Duodenal mucosa (tissue), 2 donors: ENCODE measurements around the gene PPP1R14B.
A peak's percentile ranks its signal among the peaks of the same experiment; 100 is the strongest.

Experiments
- H3K27ac ChIP-seq: one replicate; pipeline ENCODE4 v1.7.0; 2013; ENCODE audit warnings: low read depth, low read length
- H3K27me3 ChIP-seq, 2 donors: one replicate each; pipeline ENCODE4 v1.7.0; 2013; ENCODE audit warnings: low read length in 2 of 2, control low read depth in 1 of 2; ENCODE audit not compliant: insufficient read depth in 2 of 2, control insufficient read depth in 1 of 2
- H3K36me3 ChIP-seq, 2 donors: one replicate each; pipeline ENCODE4 v1.7.0; 2013; ENCODE audit warnings: low read length in 2 of 2, control low read depth in 1 of 2; ENCODE audit not compliant: insufficient read depth in 2 of 2, control insufficient read depth in 1 of 2
- H3K4me1 ChIP-seq, 2 donors: one replicate each; pipeline ENCODE4 v1.7.0; 2013; ENCODE audit warnings: low read length in 2 of 2, control low read depth in 1 of 2; ENCODE audit not compliant: insufficient read depth in 2 of 2, control insufficient read depth in 1 of 2
- H3K4me3 ChIP-seq, 2 donors: one replicate each; pipeline ENCODE4 v1.7.0; 2013; ENCODE audit warnings: low read length in 2 of 2, low read depth in 1 of 2
- H3K9ac ChIP-seq, 2 donors: one replicate each; pipeline ENCODE4 v1.7.0; 2013; ENCODE audit warnings: low read length in 2 of 2, low read depth in 1 of 2
- H3K9me3 ChIP-seq, 2 donors: one replicate each; pipeline ENCODE4 v1.7.0; 2013; ENCODE audit warnings: low read length in 2 of 2, control low read depth in 1 of 2; ENCODE audit not compliant: control insufficient read depth in 1 of 2

The PPP1R14B gene

DNA sequence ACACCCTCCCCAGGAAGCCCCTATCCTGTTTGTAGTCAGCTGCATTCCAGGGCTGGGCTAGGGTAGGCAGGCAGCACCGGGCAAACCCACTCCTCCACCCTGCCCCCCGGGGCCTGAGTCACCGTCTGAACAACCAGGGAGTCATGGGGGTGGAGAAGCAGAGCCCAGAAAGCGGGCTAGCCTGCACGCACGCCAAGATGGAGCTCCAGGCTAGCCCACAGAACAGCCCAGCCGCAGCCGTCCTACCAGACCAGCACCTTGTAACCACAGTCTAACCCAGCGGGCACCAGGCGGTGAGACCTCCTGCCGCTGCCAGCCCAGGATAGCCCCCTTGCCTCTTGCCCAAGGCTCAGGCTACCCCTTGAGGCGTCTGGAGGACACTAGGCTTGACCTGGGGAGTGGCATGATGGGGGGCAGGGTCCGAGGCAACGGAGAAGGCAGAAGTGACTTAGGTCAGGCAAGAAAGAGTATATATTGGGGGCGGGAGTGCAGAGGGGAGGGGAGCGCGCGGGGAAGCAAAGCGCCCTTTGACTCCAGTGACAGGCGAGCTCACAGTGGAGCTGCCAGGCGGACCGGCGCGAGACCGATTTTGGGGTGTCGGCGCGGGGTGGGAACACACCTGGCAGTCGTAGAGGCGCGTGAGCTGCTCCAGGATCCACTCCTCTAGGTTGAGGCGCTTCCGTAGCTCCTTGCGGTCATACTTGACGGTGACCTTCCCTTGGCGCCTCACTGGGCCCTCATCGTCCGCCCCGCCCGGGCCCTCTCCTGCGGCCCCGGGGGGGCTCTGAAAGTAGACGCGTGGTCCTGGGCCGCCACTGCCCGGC, 734 bp downstream of the PPP1R14B start:
- Histone ChIP-seq H3K4me3 (peak overlapping the region; percentile 94 to 95), H3K27ac (peak overlapping the region; percentile 77), H3K4me1 (peaks cover 56 to 74% of the 10 kb centered on the region in 2 donors)

DNA sequence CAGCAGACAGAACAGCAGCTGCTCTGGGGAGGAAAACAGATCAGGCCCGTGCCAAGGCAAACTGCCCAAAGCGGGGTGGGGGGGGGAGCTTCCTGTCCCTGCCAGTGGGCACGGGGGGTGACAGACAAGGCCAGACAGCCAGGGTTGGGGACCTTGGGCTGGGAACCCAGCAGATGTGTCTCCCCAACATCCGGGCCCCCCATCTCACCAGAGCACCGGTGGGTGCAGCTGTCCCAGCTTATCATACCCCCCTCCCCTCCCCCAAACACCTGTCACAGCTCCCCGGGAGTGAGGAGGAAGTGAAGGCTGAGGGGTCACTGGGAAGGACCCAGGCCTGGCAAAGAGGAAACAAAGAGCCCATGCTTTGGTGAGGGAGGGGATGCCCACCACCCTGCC, 1.3 kb downstream of the PPP1R14B start:
- peak overlapping the region; percentile 77 for H3K27ac ChIP-seq
- H3K36me3 ChIP-seq = peaks cover 0 to 12% of the 10 kb centered on the region in 2 donors
- peak overlapping the region; percentile 94 to 95 for H3K4me3 ChIP-seq
- H3K4me1 ChIP-seq = peaks cover 51 to 71% of the 10 kb centered on the region in 2 donors
- H3K9ac ChIP-seq = peak overlapping the region; percentile 91 to 95
- no peaks in the 10 kb centered on the region for H3K9me3 ChIP-seq
- H3K27me3 ChIP-seq = no peaks in the 10 kb centered on the region

More for the DNA sequence above, 734 bp downstream of the PPP1R14B start:
- peak overlapping the region; percentile 91 to 95 for H3K9ac ChIP-seq
- H3K36me3 ChIP-seq = peaks cover 0 to 12% of the 10 kb centered on the region in 2 donors
- no peaks in the 10 kb centered on the region for H3K27me3 ChIP-seq
- no peaks in the 10 kb centered on the region for H3K9me3 ChIP-seq

DNA sequence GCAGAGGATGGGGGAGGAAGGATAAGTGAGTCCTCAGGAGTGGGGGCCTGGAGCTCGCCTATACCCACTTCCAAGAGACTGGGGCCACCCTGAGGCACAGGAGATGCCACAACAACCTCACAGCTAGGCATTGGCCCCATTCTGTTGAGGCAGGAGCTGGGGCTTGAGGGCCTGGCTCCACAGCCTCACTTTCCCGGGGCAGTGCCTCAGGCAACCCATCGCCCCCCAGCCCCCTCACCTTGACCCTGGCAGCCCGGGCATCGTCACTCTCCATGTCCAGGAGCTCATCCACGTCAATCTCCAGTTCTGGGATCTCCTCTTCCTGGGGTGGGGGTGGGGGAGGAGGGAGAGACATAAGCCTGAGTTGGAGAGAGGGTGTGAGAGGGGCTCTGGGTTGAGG, 1.8 kb downstream of the PPP1R14B start:
- H3K27me3 ChIP-seq = no peaks in the 10 kb centered on the region
- peak overlapping the region; percentile 91 to 95 for H3K9ac ChIP-seq
- no peaks in the 10 kb centered on the region for H3K9me3 ChIP-seq
- peaks cover 0 to 12% of the 10 kb centered on the region in 2 donors for H3K36me3 ChIP-seq
- H3K27ac ChIP-seq = peak overlapping the region; percentile 77
- H3K4me3 ChIP-seq = peak overlapping the region; percentile 94 to 95
- peaks cover 52 to 72% of the 10 kb centered on the region in 2 donors for H3K4me1 ChIP-seq

DNA sequence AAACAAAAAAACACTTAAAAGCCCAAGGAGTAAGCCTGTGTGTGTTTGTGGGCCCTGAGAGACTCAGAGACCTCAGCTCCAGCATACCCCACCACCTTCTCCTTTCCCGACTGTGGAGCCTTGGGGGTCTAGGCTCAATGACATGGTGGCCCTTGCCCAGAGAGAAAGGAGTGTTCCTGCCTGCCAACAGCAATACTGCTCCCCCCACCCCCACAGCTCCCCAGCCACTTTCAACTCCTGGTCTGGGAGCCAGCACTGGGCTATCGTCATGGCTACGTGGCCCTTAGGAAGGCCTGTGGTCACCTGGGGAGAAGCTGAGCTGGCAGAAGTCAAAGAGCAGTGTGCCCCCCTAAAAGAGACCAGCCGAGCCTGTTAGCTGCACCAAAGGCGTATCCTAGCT, 2.6 kb downstream of the PPP1R14B start:
- no peak overlapping the region for H3K27ac ChIP-seq
- H3K4me1 ChIP-seq = peaks cover 50 to 70% of the 10 kb centered on the region in 2 donors
- peaks cover 0 to 12% of the 10 kb centered on the region in 2 donors for H3K36me3 ChIP-seq
- H3K9ac ChIP-seq = no peak overlapping the region
- no peak overlapping the region for H3K4me3 ChIP-seq
- no peaks in the 10 kb centered on the region for H3K9me3 ChIP-seq
- H3K27me3 ChIP-seq = no peaks in the 10 kb centered on the region

DNA sequence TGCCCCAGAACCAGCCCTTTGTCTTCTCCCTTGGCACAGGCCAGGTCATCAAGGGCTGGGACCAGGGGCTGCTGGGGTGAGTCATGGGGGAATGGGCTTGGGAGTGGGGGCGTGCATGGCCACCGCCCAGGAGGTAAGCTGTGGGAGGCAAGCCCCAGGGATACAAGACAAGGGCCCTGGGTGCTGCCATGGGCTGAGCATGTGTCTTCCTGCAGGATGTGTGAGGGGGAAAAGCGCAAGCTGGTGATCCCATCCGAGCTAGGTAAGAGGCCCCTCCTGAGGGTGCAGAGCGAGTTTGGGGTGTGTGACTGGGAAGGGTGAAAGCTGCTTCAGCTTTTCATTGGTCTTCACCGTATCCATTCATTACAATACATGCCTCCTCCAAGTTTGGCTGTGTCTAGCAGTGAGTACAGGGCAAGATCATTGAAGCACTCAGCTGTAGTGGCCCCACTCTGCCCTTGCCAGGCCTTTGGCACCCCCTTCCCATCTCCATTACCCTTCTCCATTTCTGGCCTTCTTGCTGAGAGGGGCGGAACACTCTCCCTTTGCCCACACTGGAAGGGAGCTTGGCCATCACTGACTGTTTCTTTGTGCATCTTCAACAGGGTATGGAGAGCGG, 3.4 kb downstream of the PPP1R14B start:
- H3K4me3 ChIP-seq = no peak overlapping the region
- H3K27me3 ChIP-seq = no peaks in the 10 kb centered on the region
- H3K27ac ChIP-seq = no peak overlapping the region
- H3K4me1 ChIP-seq = peaks cover 50 to 70% of the 10 kb centered on the region in 2 donors
- no peaks in the 10 kb centered on the region for H3K9me3 ChIP-seq
- peaks cover 0 to 12% of the 10 kb centered on the region in 2 donors for H3K36me3 ChIP-seq
- H3K9ac ChIP-seq = peak overlapping the region in 1 of 2 donors; percentile 32

DNA sequence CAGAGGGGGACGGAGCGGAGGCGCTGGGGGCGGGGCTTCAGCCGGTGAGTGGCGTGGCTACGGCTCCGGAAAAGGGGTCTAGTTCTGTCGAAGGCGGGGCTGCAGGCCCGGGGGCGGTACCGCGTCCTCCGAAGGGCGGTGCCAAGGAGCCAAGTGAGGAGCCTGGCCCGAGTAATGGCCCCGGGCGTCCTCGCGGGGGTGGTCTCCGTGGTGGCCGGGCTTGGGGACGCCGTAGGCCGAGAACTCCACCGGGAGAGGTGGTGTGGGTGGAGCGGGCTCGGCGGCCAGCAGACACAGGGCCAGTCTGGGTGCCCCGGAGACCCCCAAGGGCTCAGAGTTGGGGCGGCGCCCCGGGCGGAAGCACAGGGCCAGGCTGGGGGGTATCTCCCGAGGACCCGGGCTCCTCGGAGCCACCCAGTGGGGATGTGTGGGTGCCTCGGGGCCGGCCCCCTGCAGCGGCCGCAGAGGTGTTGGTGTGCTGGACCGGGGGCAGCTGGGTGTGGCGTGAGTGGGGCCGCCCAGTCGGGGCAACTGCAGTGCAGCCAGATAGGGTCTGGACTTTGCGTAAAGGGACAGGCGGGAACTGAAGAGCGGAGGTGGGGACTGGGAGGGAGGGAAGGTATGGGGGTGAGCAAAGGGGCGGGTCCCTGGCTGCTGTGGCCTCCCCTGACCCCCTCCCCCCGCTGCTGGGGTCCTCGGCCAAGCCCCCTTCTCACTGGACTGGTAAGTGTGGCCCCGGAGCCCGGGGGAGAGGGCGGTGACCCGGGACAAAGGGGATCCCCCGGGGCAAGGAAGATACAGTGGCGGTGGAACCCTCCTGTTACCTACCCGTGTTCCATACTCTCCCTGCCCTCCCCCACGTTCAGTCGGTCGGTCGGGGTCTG, 5.0 kb downstream of the PPP1R14B start:
- peaks cover 56 to 67% of the 10 kb centered on the region in 2 donors for H3K4me1 ChIP-seq
- no peaks in the 10 kb centered on the region for H3K27me3 ChIP-seq
- H3K4me3 ChIP-seq = peak overlapping the region; percentile 82 to 84
- H3K27ac ChIP-seq = peak overlapping the region; percentile 99
- peaks cover 0 to 17% of the 10 kb centered on the region in 2 donors for H3K36me3 ChIP-seq
- peak overlapping the region; percentile 79 to 94 for H3K9ac ChIP-seq
- no peaks in the 10 kb centered on the region for H3K9me3 ChIP-seq

DNA sequence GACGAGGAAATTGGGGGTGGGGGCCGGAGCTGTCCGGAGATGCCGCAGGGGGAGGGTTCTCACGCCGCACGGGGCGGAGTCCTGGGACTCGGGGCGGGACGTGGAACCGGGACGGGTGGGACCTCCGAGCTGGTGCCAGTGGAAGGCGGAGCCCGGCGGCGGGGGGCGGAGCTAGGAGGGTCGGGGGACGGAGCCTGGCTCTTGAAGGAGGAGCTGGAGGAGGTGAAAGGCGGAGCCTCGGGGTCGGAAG, 5.6 kb downstream of the PPP1R14B start:
- Histone ChIP-seq H3K9ac (peak overlapping the region in 1 of 2 donors; percentile 93), H3K4me1 (peaks cover 56 to 67% of the 10 kb centered on the region in 2 donors), H3K27me3 (no peaks in the 10 kb centered on the region), H3K4me3 (peak overlapping the region; percentile 73 to 75), H3K9me3 (no peaks in the 10 kb centered on the region), H3K27ac (peak overlapping the region; percentile 99), H3K36me3 (peaks cover 0 to 17% of the 10 kb centered on the region in 2 donors)

DNA sequence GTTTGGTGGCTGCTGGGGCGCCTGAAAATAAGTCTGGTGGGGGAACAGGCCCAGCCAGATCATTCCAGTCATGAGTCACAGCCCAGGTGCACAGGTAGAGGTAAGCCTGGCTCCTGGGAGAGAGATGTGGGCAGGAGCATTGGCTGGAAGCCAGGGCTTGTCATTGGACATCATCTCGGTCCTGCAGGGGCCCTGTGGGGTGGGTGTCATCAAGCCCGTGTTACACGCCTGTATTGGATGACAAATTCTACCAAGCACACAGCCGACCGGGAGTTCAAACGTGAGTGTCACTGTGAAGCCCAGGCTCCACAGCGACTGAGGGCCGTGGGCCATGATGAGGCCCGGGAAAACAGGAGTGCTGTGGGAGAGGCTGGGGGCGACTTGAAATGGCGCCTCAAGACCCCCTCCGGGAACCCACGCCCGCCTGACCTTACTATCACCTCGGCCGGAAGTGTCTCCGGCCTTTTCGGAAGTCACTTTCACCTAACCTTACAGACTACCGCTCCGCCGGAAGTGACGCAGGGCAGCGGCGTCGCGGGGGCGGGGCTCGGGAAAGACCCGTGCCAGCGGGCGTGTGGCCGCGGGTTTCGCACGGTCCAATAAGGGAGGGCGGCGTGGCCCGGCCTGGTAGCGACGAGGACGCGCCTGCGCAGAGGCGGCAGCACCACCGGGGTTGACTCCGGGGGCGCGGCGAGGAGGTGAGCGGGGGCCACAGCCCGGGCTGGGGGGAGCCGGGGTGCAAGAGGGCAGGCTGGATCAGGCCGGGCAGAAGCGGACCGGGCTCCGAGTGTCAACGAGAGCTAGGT, 6.1 kb downstream of the PPP1R14B start, which contains the start of gene FKBP2:
FKBP2 (plus strand) TSS at position 661 of the 806 bp plus-strand sequence. CDS start 1,293 bp downstream, outside the sequence.
- H3K4me1 ChIP-seq = peaks cover 56 to 66% of the 10 kb centered on the region in 2 donors
- H3K27me3 ChIP-seq = no peaks in the 10 kb centered on the region

DNA sequence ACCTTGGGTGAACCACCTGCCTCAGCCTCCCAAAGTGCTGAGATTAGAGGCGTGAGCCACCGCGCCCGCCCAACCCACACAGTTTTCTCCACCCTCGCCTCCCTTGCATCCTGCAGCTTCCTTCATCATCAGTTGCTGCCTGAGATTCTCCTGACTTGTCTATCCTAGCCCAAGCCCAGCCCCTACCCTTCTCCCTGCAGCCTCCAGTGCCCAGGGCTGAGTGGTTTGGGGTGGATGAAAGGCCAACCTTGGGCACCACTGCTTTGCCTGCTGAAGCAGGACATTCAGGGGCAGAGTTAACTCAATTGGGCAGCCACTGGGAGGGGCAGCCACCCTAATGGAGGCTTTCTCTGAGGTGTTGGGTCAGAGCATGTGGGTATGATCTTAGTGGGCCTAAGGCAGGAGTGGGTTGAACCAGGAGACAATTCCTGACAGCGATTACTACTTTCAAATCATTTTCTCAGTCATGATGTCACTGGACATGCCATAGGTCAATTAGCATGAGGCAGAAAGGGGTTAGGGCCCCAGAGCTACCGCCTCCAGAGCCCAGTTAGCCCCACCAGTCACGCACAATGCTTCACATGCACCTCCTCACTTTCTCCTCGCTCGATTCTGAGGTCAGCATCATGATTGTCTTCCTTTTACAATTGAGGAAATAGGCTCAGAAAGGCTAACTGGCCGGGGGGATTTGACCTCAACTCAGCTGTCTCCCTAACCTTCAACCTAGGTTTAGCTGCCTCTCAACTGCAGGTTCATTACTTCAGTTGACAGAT, 6.9 kb downstream of the PPP1R14B start:
- peaks cover 63 to 64% of the 10 kb centered on the region in 2 donors for H3K4me1 ChIP-seq
- no peaks in the 10 kb centered on the region for H3K27me3 ChIP-seq
- H3K27ac ChIP-seq = peak overlapping the region; percentile 99
- H3K36me3 ChIP-seq = peaks cover 0 to 17% of the 10 kb centered on the region in 2 donors
- H3K9me3 ChIP-seq = no peaks in the 10 kb centered on the region
- H3K4me3 ChIP-seq = peak overlapping the region; percentile 75 to 79
- peak overlapping the region; percentile 93 to 97 for H3K9ac ChIP-seq

More for the DNA sequence above, 6.1 kb downstream of the PPP1R14B start, which contains the start of gene FKBP2:
- Histone ChIP-seq H3K4me3 (peak within 1 kb of the TSS; percentile 82 to 84), H3K9ac (peak within 1 kb of the TSS; percentile 93 to 97), H3K27ac (peak within 1 kb of the TSS; percentile 99), H3K9me3 (no peaks in the 10 kb centered on the region), H3K36me3 (peaks cover 0 to 17% of the 10 kb centered on the region in 2 donors)
